Measurements from ENCODE around the gene TK2.

TK2 gene

GRCh38 chr16:66543541-66543940 is 6.4 kb downstream of the TK2 start:
- DNase-seq: no peak

GRCh38 chr16:66542396-66542795 is 7.5 kb downstream of the TK2 start:
- no peak for DNase-seq

GRCh38 chr16:66541388-66542355 is 8.2 kb downstream of the TK2 start:
- no peak for DNase-seq

GRCh38 chr16:66539623-66540469 is 10.1 kb downstream of the TK2 start:
- no peak for DNase-seq

- no peak for DNase-seq
Observed at GRCh38 chr16:66538910-66539309, 11.0 kb downstream of the TK2 start.

- no peak for DNase-seq
Observed at GRCh38 chr16:66537236-66537635, 12.7 kb downstream of the TK2 start.

- no peak for DNase-seq
Observed at GRCh38 chr16:66536525-66536924, 13.4 kb downstream of the TK2 start.

GRCh38 chr16:66534376-66534799 is 15.5 kb downstream of the TK2 start:
- DNase-seq: no peak

GRCh38 chr16:66529475-66529874 is 20.4 kb downstream of the TK2 start:
- DNase-seq: no peak

GRCh38 chr16:66528294-66528693 is 21.6 kb downstream of the TK2 start:
- DNase-seq: no peak

GRCh38 chr16:66525396-66526180 is 24.3 kb downstream of the TK2 start:
- no peak for DNase-seq

- no peak for DNase-seq
Observed at GRCh38 chr16:66524601-66525164, 25.2 kb downstream of the TK2 start.

- DNase-seq: no peak
Observed at GRCh38 chr16:66523861-66524354, 26.0 kb downstream of the TK2 start.

GRCh38 chr16:66522816-66523590 is 26.9 kb downstream of the TK2 start:
- no peak for DNase-seq

GRCh38 chr16:66521951-66522771 is 27.8 kb downstream of the TK2 start:
- no peak for DNase-seq

- no peak for DNase-seq
Observed at GRCh38 chr16:66521252-66521713, 28.6 kb downstream of the TK2 start.

- DNase-seq: no peak
Observed at GRCh38 chr16:66520406-66521170, 29.3 kb downstream of the TK2 start.

GRCh38 chr16:66519482-66520373 is 30.2 kb downstream of the TK2 start:
- no peak for DNase-seq

Data from NCI-H774 (cell line).